MG63 (cell line): ENCODE results near the gene SHOC2. TPM values are rescaled to one million over a fixed set of nuclear protein-coding genes. Genes with fewer than 3 reads are reported as not detected.
A peak's percentile ranks its signal among the peaks of the same experiment; 100 is the strongest.

ENCODE experiments used
- DNase-seq: peaks from one replicate; pipeline ENCODE4 v3.0.0-alpha.2; 2020
- H3K27me3 ChIP-seq: fragments of 250-450 bp; sonication (Bioruptor Pico); 2 replicates; pipeline ENCODE4 v1.5.1; 2020; ENCODE audit warnings: mild to moderate bottlenecking, moderate library complexity
- H3K36me3 ChIP-seq: fragments of 250-450 bp; sonication (Bioruptor Pico); 2 replicates; pipeline ENCODE4 v1.5.1; 2020; ENCODE audit warnings: mild to moderate bottlenecking, moderate library complexity
- H3K4me3 ChIP-seq: fragments of 250-450 bp; sonication (Bioruptor Pico); 2 replicates; pipeline ENCODE4 v1.5.1; 2020; ENCODE audit warnings: mild to moderate bottlenecking, moderate library complexity
- H3K9me3 ChIP-seq: fragments of 250-450 bp; sonication (Bioruptor Pico); 2 replicates; pipeline ENCODE4 v1.5.1; 2020; ENCODE audit warnings: mild to moderate bottlenecking, moderate library complexity
- total RNA-seq: library from RNA; depleted of rRNA; stranded (reverse); fragments of >200 nt; shearing (Covaris generic); gene quantifications from 2 replicates; pipeline ENCODE4 v1.2.3, GENCODE V29; 2014; ENCODE audit warnings: low replicate concordance

SHOC2 gene
- total RNA-seq, 1 experiment from 2014 or later = 11.1 TPM

DNA sequence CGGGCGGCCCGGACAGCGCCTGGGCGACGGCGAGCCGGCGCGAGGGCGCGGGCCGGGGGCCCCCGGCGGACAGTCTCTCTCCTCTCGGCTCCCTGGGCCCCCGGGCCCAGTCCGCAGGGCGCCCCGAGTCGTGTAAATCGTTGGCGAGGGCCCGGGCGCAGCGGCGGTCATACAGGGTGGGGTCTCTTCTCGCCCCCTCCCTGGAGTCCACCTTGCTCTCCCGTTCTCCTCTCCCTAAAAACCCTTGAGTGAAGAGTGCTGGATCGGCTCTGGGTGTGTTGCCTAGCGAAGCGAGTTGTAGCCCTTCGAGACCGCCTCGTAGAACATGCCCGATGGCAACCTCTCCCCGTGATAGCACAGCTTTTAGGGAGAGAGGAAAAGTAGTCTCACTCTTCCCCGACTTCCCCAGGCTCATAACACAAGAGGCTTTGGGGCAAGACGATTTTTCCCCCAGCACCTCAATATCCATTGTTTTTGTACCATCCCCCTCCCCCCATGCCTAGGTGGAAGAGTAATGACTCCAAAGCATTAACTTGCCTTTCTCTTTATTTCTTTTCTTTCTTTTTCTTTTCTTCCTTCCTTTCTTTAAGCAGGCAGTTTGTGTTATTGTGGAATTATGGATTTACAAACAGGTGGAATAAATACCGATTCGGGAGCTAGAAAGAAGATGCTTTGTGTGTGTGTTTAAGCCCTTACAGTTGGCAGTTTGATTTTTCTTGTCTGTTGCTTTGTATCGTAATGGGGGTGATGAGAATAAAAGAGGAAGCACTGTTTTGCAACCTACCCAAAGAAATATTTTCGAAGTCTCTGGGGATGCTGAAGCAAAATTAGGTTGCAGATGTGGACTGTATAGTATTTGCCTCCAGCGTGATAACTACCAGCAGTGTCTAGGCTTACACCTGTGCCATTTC lies 822 bp downstream of the SHOC2 start:
- peak overlapping the region; percentile 86 for H3K4me3 ChIP-seq
- peak; percentile 17 for DNase-seq
- no peaks in the 10 kb centered on the region for H3K9me3 ChIP-seq
- no peaks in the 10 kb centered on the region for H3K27me3 ChIP-seq
- peaks cover 5% of the 10 kb centered on the region for H3K36me3 ChIP-seq

DNA sequence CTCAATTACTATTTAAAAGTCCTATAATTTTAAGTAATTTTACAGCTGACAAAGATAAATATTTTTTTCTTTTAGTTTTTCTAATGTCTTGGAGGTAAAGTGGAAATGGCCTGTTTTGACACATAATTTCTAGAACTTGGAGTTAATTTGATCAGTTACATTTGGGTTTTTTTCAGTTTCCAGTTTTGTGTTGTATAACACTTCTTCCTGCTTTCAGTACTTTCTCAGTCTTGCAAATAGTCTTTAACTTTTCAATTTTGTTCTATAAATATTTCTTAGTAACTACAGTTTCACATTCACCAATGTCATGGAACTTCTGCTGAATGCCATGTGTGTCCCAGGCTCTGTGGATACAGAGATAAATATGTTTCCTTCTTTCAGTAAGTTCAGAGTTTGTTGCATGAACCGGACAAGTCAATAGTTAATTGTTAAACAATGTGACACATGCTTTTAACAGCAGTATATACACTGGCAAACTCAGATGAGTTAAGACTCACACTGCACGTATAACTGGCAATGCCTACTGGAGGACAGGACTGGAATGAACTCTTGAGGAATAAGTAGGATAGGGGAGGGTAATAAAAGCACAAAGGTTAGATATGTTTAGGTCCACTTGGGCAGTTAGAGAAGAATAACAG lies 4.6 kb downstream of the SHOC2 start:
- no peaks in the 10 kb centered on the region for H3K9me3 ChIP-seq
- no peaks in the 10 kb centered on the region for H3K27me3 ChIP-seq
- peaks cover 5% of the 10 kb centered on the region for H3K36me3 ChIP-seq
- DNase-seq = no peak
- no peak overlapping the region for H3K4me3 ChIP-seq

DNA sequence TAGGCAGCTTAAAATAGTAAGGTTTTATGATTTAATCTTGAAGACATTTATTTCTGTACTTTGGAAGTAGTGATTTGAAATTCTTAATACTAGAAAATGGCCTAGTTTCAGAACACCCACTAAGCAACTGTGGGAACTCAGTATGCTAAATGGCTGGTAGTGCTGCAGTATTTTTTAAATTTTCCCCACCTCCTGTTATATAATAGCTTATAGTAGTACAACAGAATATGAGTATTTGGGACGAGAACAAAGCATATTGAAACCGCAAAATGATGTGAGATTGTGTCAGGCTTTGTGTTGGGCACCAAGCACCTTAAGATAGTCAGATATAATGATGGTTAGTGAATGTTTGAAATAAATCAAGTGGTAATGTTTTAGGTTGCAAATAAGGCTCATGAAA lies 8.1 kb downstream of the SHOC2 start:
- H3K36me3 ChIP-seq = peaks cover 5% of the 10 kb centered on the region
- no peaks in the 10 kb centered on the region for H3K27me3 ChIP-seq
- H3K9me3 ChIP-seq = no peaks in the 10 kb centered on the region
- no peak overlapping the region for H3K4me3 ChIP-seq
- DNase-seq = no peak

DNA sequence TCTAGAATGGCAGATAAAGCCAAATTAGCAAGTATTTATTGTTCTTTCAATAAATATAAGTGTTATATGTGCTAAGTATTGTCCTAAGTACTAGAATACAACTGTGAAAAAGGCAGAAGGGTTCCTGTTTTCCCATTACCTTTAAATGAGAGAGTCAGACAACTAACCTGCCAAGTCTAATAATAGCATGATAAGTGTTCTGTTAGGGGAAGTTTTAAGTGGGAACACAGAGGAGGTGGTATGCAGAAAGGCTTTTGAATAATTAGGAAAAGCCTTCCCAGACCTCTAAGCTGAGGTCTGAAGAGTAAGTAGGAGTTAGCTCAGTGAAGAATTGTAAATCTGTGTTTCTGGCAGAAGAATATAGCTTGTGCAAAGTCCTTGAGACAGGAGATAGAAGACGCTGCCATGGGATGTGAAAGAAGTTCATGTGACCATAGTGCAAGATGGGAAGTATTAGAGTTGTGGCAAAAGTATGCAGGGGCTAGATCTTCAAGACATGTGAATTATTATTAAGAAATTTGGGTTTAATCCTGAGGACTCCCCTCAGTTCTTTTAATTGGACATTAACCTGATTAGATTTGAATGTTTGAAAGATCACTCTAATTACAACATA lies 12.5 kb downstream of the SHOC2 start:
- no peak for DNase-seq
- no peaks in the 10 kb centered on the region; the same call in 1 of the 2 replicates for H3K36me3 ChIP-seq
- H3K4me3 ChIP-seq = no peak overlapping the region
- no peaks in the 10 kb centered on the region for H3K27me3 ChIP-seq
- no peaks in the 10 kb centered on the region for H3K9me3 ChIP-seq

DNA sequence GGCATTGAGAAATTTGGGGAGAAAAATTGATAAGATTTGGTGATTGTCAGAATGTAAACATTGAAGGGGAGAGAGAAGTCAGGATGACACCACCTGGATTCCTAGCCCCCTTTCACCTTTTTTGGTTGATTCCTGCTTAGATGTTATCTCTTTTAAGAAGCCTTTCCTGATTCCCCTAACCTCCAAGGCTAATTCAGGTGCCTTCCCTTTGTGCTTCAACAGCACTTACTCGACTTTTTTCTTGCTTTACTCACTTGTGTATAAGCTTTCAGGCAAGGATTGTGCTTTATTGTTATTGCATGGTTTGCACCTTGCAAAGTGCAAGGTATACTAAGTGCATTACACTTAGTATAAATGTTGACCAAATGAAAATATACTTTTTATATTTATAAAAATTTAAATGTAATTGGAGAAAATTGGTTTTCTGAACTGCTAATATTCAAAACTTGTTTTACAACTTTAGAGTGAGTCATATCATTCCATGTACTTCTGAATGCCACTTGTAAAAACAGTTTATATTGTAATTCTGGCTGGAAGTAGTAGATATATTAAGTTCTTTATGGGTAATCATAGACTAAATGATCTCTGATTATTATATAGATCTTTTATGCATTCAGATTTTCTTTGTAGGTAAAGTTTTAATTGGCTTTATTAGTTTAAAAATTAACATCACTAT lies 13.2 kb downstream of the SHOC2 start:
- Histone ChIP-seq H3K4me3 (no peak overlapping the region), H3K27me3 (no peaks in the 10 kb centered on the region), H3K36me3 (peaks cover under 1% of the 10 kb centered on the region; the same call in 1 of the 2 replicates), H3K9me3 (no peaks in the 10 kb centered on the region)
- no peak for DNase-seq

DNA sequence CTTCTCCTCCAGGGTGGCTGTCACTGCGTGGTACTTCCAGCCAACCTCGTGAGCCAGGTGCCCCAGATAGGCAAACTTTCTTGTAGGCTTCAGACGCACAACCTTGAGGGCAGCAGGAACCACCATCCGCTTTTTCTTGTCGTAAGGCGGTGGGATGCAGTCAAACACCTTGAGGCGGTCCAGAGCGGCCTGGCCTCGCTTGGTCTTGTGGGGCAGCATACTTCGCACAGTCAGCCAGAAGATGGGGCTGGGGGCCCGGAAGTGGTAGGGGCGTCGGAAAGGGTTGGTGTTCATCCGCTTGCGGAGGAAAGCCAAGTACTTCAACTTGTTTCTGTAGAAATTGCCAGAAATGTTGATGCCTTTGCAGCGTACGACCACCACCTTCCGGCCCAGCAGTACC lies 17.4 kb downstream of the SHOC2 start:
- no peak overlapping the region for H3K4me3 ChIP-seq
- peaks cover 8% of the 10 kb centered on the region; the same call in 1 of the 2 replicates for H3K36me3 ChIP-seq
- H3K9me3 ChIP-seq = no peaks in the 10 kb centered on the region; the same call in 1 of the 2 replicates
- no peaks in the 10 kb centered on the region for H3K27me3 ChIP-seq
- DNase-seq = no peak

DNA sequence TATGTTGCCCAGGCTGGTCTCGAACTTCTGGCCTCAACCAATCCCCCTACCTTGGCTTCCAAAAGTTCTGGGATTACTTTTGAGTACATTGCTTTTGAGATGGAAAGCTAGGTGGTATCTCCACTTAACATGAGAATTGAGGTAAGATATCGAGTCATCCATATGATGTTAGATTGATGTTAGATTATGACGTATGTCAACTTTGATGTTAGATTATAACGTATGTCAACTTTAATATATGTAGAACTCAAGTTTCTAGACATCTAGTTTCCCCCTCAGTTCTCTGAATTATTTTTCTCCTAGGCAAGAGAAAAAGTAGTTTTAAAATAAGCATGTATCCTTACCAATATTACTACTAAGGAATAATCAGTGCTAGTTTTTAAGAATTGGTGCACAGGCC lies 20.0 kb downstream of the SHOC2 start:
- no peaks in the 10 kb centered on the region for H3K27me3 ChIP-seq
- no peak for DNase-seq

DNA sequence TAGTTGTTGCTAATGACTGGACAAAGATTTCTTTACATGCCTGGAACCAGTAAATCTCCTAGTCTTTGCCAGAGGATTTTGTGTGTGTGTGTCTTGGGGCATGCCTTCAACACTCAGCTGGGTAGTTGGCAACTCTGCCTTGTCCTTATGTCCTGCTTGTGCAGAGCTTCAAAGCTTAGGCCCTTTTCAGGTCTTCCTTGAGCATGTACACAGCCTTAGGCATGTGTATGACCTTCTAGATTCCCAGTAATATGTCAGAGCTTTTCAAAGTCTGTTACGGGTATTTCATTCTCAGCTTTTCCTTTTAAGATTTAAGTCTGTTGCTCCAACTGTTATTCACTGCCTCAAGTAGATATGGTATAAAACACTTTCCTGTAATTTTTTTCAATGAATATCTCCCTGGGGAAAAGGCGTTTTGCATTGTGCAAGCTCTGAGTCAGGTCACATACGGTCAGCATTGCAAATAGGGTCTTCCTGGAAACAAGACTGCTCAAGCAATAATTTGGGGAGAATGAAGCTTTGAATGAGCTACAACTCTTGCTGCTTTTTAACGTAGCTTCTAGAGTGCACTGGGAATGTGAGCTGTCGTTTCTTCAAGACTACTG lies 25.5 kb downstream of the SHOC2 start:
- no peaks in the 10 kb centered on the region for H3K9me3 ChIP-seq
- H3K36me3 ChIP-seq = peaks cover 21% of the 10 kb centered on the region
- no peak overlapping the region for H3K4me3 ChIP-seq
- no peaks in the 10 kb centered on the region for H3K27me3 ChIP-seq
- DNase-seq = no peak

More for the DNA sequence above, 20.0 kb downstream of the SHOC2 start:
- Histone ChIP-seq H3K9me3 (no peaks in the 10 kb centered on the region; the same call in 1 of the 2 replicates), H3K36me3 (peaks cover 20% of the 10 kb centered on the region), H3K4me3 (no peak overlapping the region)

DNA sequence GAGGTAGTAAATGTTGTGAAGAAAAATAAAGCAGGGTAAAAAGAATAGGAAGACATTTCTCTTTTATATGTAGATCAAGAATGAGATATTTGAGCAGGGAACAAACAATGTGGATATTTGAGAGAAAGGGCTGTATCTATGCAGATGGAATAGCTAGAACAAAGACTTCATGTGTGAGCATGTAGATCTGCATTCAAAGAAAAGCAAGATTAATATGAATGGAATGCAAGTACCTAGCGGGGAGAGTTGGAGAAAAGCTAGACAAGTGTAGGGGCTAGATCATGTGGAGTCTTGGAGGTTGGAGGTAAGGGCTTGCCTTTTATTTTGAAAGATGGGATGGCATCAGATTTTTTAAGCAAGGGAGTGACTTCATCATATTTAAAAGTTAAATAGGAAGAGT lies 27.1 kb downstream of the SHOC2 start:
- Histone ChIP-seq H3K9me3 (no peaks in the 10 kb centered on the region), H3K36me3 (peaks cover 27% of the 10 kb centered on the region), H3K4me3 (no peak overlapping the region), H3K27me3 (no peaks in the 10 kb centered on the region)
- DNase-seq = no peak

DNA sequence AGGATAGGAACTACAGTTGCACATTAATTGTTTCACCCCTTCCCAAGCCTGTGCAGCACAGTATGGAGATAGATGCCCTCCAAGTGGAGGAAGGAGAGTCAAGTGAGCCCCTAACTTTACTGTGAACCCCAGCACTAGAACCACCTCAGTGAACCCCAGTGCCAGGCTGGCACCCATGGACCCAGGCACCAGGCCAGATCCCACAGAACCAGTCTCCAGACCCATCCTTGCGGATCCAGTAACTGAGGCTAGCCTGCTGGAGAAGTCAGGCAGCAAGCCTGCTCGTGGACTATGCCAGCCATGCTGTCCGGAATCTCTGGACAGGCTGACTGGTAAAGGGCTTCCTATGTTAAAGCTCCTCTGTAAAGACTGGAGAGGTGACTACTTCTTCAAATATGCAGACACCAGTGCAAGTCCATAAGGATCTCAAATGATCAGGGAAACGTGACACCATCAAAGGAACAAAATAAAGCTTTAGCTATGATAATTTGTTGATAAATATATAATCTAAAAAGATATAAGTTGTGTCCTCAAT lies 27.7 kb downstream of the SHOC2 start:
- no peak for DNase-seq
- H3K36me3 ChIP-seq = peaks cover 29% of the 10 kb centered on the region
- no peaks in the 10 kb centered on the region for H3K9me3 ChIP-seq

DNA sequence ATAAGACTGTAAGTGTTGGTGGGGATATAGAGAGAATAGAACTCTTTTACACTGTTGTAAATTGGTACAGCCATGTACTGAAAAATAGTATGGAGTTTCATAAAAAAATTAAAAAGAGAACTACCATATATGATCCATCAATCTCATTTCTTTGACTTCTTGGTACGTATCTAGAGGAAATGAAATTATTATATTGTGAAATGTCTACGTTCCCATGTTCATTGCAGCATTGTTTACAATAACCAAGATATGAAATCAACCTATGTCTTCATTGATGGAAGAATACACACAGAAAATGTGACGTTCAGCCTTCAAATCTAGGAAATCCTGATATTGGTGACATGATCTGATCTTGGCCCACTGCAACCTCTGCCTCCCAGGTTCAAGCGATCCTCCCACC lies 32.0 kb downstream of the SHOC2 start:
- DNase-seq = no peak
- Histone ChIP-seq H3K27me3 (no peaks in the 10 kb centered on the region), H3K9me3 (no peaks in the 10 kb centered on the region), H3K36me3 (peaks cover 22% of the 10 kb centered on the region), H3K4me3 (no peak overlapping the region)

More for the DNA sequence above, 27.7 kb downstream of the SHOC2 start:
- no peaks in the 10 kb centered on the region for H3K27me3 ChIP-seq
- no peak overlapping the region for H3K4me3 ChIP-seq

DNA sequence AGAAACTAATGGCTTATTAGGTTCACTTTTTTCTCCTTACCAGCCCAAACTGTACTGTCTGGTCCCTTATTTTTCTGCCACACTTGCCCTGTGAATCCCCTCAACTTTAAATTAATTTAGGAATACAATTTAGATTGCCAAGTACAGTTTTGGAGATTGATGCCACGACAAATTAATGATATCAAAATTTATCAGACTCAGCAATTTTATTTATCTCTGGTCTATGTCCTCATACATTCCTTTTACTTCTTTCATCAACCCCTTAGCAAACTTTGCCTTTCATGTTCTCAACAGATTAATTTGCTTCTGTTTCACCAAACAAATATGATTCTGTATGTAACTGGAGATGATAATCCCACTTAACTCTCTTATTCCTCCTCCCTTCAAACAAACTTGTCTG lies 38.2 kb downstream of the SHOC2 start:
- no peaks in the 10 kb centered on the region for H3K9me3 ChIP-seq
- peaks cover 2% of the 10 kb centered on the region; the same call in 1 of the 2 replicates for H3K36me3 ChIP-seq
- H3K27me3 ChIP-seq = no peaks in the 10 kb centered on the region
- H3K4me3 ChIP-seq = no peak overlapping the region
- DNase-seq = no peak

DNA sequence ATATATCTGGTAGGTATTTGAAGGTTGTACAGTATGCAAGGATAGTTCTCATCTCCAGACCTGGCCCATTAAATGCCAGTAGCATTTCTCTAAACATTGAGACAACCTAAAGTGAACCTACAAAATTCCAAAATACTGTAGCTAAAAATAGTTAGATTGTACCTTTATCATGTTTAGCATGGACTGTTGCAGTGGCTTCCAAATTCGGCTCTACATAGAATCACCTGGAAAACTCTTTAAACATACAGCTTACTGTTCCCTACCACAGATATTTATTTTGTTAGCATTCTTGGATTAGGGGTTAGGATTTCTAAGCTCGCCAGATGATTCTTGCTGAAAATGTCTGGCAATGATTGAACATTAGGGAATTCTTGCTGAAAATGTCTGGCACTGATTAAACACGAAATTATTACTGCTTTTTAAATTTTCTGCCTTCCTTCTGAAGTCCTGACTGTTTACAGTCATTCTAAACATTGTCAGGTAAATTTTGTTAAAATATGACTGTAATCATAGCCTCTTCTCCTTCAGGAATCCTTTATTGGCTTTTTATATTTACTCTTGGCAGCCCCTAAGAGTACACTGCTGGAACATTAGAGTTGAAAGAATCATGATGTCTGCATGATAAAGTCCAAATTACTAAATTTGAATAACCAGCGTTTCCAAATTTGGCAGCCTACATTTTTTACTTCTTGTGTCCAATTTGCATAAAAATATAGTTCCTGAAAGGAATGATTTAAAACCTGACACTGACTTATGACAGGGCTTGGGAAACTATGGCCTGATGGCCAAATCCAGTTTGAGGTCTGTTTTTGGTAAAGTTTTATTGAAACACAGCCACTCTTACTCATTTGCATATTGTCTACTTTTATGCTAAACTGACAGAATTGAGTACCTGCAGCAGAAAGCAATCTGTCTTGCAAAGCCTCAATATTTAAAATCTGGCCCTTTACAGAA lies 40.3 kb downstream of the SHOC2 start:
- Histone ChIP-seq H3K9me3 (no peaks in the 10 kb centered on the region), H3K4me3 (no peak overlapping the region), H3K27me3 (no peaks in the 10 kb centered on the region), H3K36me3 (no peaks in the 10 kb centered on the region)
- DNase-seq = no peak

DNA sequence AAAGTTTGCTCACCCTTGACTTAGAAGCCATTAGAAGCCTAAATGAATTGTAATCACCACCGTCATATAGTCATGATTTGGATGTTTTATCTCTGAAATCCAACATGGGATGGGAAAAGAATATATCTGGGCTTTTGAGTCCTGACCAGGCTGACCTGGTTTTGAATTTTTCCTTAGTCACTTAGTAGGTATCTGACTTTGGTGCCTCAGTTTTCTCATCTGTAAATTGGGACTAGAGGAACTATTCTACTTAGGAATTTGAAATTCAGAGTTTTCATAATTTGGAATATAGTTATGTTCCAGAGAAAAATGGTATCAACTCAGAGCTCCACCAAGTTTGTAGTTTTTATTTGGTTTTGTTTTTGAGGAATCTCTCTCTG lies 40.9 kb downstream of the SHOC2 start:
- no peak for DNase-seq

DNA sequence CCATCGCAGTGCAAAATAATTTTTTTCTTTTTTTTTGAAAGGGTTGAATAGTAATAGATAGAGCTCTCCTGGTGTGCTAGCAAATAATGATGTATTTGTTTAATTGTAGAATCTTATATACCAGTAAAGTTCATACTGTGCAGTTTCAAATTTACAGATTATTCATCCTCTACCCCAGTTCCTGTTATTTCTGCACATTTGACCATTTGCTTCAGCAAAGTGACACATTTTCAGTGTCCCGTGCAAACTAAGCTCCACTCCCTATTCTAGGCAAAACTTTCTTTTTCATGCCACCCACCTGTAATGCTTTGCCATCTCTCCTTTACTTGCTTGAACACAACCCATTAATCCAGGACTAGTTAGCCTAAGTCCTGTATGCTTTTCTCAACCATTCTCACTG lies 43.0 kb downstream of the SHOC2 start:
- Histone ChIP-seq H3K4me3 (no peak overlapping the region), H3K27me3 (no peaks in the 10 kb centered on the region), H3K9me3 (no peaks in the 10 kb centered on the region), H3K36me3 (peaks cover 2% of the 10 kb centered on the region; the same call in 1 of the 2 replicates)
- no peak for DNase-seq

More for the DNA sequence above, 40.9 kb downstream of the SHOC2 start:
- Histone ChIP-seq H3K36me3 (no peaks in the 10 kb centered on the region), H3K4me3 (no peak overlapping the region), H3K9me3 (no peaks in the 10 kb centered on the region), H3K27me3 (no peaks in the 10 kb centered on the region)
